Measurements from ENCODE around the gene SIGLEC8. TPM values are rescaled to one million over a fixed set of nuclear protein-coding genes. Genes with fewer than 3 reads are reported as not detected.

The SIGLEC8 gene
- total and polyA plus RNA-seq, 2 of the 4 experiments (the other 2 are of a cell fraction), result not detected

DNA sequence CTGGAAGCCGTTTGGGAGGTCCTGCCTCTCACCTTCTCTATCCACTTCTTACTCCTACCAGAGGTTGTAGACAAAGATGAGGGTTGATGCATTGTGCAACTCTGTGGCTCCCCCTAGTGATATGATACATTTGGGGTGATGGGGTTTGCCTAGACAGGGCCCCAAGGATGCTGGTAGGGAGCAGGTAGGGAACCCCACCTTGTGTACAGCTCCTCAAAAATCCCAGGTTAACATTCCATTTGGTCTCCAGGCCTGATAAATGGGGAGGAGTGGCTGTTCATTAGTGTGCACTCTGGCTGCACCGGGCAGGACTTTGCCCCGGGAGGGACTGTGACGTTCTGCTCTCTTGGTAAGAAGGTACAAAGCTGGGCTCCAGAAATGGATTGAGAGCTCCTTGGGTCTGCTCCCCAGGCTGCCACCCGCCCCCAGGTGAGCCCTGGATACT is 19.2 kb downstream of the SIGLEC8 start:
- no TSS peak for BruUV-seq (replicated peaks)
- Histone ChIP-seq H3K36me3 (ENCODE audit: control insufficient read depth, insufficient read depth, low read length) (no peaks in the 10 kb centered on the region), H2AK9ac (replicated peaks; ENCODE audit: low read depth, low read length, poor library complexity) (no peak overlapping the region), H2BK20ac (ENCODE audit: low read depth, low read length) (no peak overlapping the region), H3K9me1 (ENCODE audit: insufficient read depth, low read length) (no peaks in the 10 kb centered on the region), H3K27me3 (ENCODE audit: control insufficient read depth, insufficient read depth, low read length) (no peaks in the 10 kb centered on the region), H3K18ac (ENCODE audit: low read depth, low read length) (no peak overlapping the region), H3K23ac (ENCODE audit: low read depth, low read length) (no peak overlapping the region), H4K91ac (ENCODE audit: insufficient read depth, low read depth, low read length) (no peak overlapping the region), H3K79me1 (ENCODE audit: low read depth in 1 of 2, low read length in 2 of 2) (no peaks in the 10 kb centered on the region), H3K56ac (ENCODE audit: extremely low read depth, insufficient read depth, low read length) (no peak overlapping the region), H3K9me3 (ENCODE audit: control insufficient read depth, insufficient read depth, low read length) (peaks cover 5% of the 10 kb centered on the region), H3K4ac (ENCODE audit: low read depth, low read length) (no peak overlapping the region), H2AFZ (replicated peaks; ENCODE audit: low read length, poor library complexity) (no peak overlapping the region), H3K4me1 (ENCODE audit: control insufficient read depth, insufficient read depth, low read length) (no peaks in the 10 kb centered on the region), H4K5ac (ENCODE audit: low read depth, low read length) (no peak overlapping the region), H4K8ac (ENCODE audit: low read depth in 2 of 2, low read length in 2 of 2) (no peak overlapping the region), H3K4me3 (ENCODE audit: insufficient read depth, low read depth, low read length) (no peak overlapping the region), H4K20me1 (ENCODE audit: insufficient read depth, low read length) (no peaks in the 10 kb centered on the region), H3K9ac (ENCODE audit: low read depth, low read length) (no peak overlapping the region), H3K14ac (replicated peaks; ENCODE audit: low read depth, low read length) (no peak overlapping the region), H3K4me2 (ENCODE audit: low read depth, low read length) (no peak overlapping the region), H2BK15ac (ENCODE audit: low read depth, low read length) (no peak overlapping the region), H2AK5ac (ENCODE audit: low read depth, low read length) (no peak overlapping the region), H3K27ac (ENCODE audit: insufficient read depth, low read length) (no peak overlapping the region), H2BK120ac (ENCODE audit: low read depth, low read length) (no peak overlapping the region), H2BK5ac (ENCODE audit: low read depth, low read length, poor library complexity, severe bottlenecking) (no peak overlapping the region)
- 53% methylated on average over 3 of the region's 5 CpGs; no CpG with 5 or more reads in 1 of the 2 experiments for WGBS, 2 experiments (ENCODE audit: extremely low coverage in 2 of 2, insufficient read length in 1 of 2)
- POLR2A ChIA-PET (ENCODE audit: unreplicated experiment), result no interaction called here
- ATAC-seq (ENCODE audit: low read depth) (no peak), DNase-seq (no peak)
- in situ Hi-C loops (cut with MboI; ENCODE audit: low sequenced_read_pairs), result no loop called here
- TF ChIP-seq RAD21 (IDR thresholded peaks at IDR 0.05; ENCODE audit: low read length) (peak; percentile 9; the same call in 1 of the 2 replicates), FOS (IDR thresholded peaks at IDR 0.05; ENCODE audit: low read depth, low read length) (no peak)
- TF ChIP-seq, protein P1, sequence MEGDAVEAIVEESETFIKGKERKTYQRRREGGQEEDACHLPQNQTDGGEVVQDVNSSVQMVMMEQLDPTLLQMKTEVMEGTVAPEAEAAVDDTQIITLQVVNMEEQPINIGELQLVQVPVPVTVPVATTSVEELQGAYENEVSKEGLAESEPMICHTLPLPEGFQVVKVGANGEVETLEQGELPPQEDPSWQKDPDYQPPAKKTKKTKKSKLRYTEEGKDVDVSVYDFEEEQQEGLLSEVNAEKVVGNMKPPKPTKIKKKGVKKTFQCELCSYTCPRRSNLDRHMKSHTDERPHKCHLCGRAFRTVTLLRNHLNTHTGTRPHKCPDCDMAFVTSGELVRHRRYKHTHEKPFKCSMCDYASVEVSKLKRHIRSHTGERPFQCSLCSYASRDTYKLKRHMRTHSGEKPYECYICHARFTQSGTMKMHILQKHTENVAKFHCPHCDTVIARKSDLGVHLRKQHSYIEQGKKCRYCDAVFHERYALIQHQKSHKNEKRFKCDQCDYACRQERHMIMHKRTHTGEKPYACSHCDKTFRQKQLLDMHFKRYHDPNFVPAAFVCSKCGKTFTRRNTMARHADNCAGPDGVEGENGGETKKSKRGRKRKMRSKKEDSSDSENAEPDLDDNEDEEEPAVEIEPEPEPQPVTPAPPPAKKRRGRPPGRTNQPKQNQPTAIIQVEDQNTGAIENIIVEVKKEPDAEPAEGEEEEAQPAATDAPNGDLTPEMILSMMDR (conservative IDR thresholded peaks at IDR 0.05; ENCODE audit: low read depth, low read length), result peak; percentile 27
- dilution Hi-C loops (cut with HindIII; ENCODE audit: low sequenced_read_pairs, unreplicated experiment), result no loop called here
- intact Hi-C loops (cut with micrococcal nuclease), result no loop called here
- CTCF ChIA-PET, result interaction anchor here (1.1 kb wide), 1 partner anchor 242 kb away, joined by 3 read pairs; no protein-coding TSS in a partner anchor

Measured in IMR-90 (cell line).